ENCODE measurements around the gene IL17RD.

- TF ChIP-seq CEBPB (IDR thresholded peaks at IDR 0.05) (no peak), CHD2 (IDR thresholded peaks at IDR 0.05; ENCODE audit: low read length, partially characterized antibody) (no peak), ATOH8 (CRISPR knock-in tag; IDR thresholded peaks at IDR 0.05; ENCODE audit: low read depth) (no peak), CTCF (IDR thresholded peaks at IDR 0.05) (no peak), POLR2A (IDR thresholded peaks at IDR 0.05; ENCODE audit: low read length) (no peak), HOXB5 (CRISPR knock-in tag; IDR thresholded peaks at IDR 0.05) (no peak), FOSL2 (IDR thresholded peaks at IDR 0.05) (no peak), FOSL2 (CRISPR knock-in tag; IDR thresholded peaks at IDR 0.05) (no peak), RAD21 (conservative IDR thresholded peaks at IDR 0.05 in 1 of 2, IDR thresholded peaks at IDR 0.05 in 1 of 2) (no peak), USF2 (IDR thresholded peaks at IDR 0.05) (no peak), NR3C1 (IDR thresholded peaks at IDR 0.05) (no peak), TFCP2L1 (CRISPR knock-in tag; IDR thresholded peaks at IDR 0.05) (no peak), EHMT2 (IDR thresholded peaks at IDR 0.05; ENCODE audit: low read depth) (no peak), MAX (IDR thresholded peaks at IDR 0.05) (no peak), ESRRA (IDR thresholded peaks at IDR 0.05; ENCODE audit: borderline replicate concordance, low read length) (no peak)
These were observed 56.5 kb downstream of the IL17RD start for GRCh38 chr3:57108684-57109083.
